Parathyroid adenoma (tissue), 2 donors: Measurements from ENCODE around the gene MSI2.

Experiments used
- H2AFZ ChIP-seq: fragments of 300-600 bp; sonication (generic); one replicate; pipeline ENCODE4 v1.7.0; 2017; ENCODE audit warnings: antibody characterized with exemption, mild to moderate bottlenecking
- H3K27ac ChIP-seq: fragments of 300-600 bp; sonication (generic); one replicate; pipeline ENCODE4 v1.7.0; 2017
- H3K27me3 ChIP-seq: fragments of 300-600 bp; sonication (generic); one replicate; pipeline ENCODE4 v1.7.0; 2017; ENCODE audit warnings: low read length; ENCODE audit not compliant: control insufficient read depth, insufficient read depth
- H3K36me3 ChIP-seq: fragments of 300-600 bp; sonication (generic); one replicate; pipeline ENCODE4 v1.7.0; 2017; ENCODE audit warnings: low read length; ENCODE audit not compliant: control insufficient read depth, insufficient read depth
- H3K4me1 ChIP-seq: fragments of 300-600 bp; sonication (generic); one replicate; pipeline ENCODE4 v1.7.0; 2017; ENCODE audit warnings: control low read depth
- H3K4me2 ChIP-seq: fragments of 300-600 bp; sonication (generic); one replicate; pipeline ENCODE4 v1.7.0; 2017; ENCODE audit warnings: low read length
- H3K4me3 ChIP-seq: fragments of 300-600 bp; sonication (generic); one replicate; pipeline ENCODE4 v1.7.0; 2017; ENCODE audit warnings: low read depth, low read length
- H3K79me2 ChIP-seq: fragments of 300-600 bp; sonication (generic); one replicate; pipeline ENCODE4 v1.7.0; 2017; ENCODE audit warnings: control low read depth
- H3K9ac ChIP-seq: fragments of 300-600 bp; sonication (generic); one replicate; pipeline ENCODE4 v1.7.0; 2017; ENCODE audit warnings: mild to moderate bottlenecking
- H3K9me3 ChIP-seq: fragments of 300-600 bp; sonication (generic); one replicate; pipeline ENCODE4 v1.7.0; 2017; ENCODE audit warnings: low read length; ENCODE audit not compliant: control insufficient read depth
- TF ChIP-seq, protein P1 (sequence below): fragments of 300-600 bp; sonication (generic); IDR thresholded peaks from one replicate; pipeline ENCODE4 v1.7.0; 2017; ENCODE audit warnings: antibody characterized with exemption, mild to moderate bottlenecking
- donor health status: primary hyperparathyroidism.

MSI2 gene

GRCh38 chr17:57549468-57549867, 293.1 kb downstream of the MSI2 start:
- Histone ChIP-seq H3K9ac (no peak overlapping the region), H3K4me3 (no peak overlapping the region), H3K4me2 (no peak overlapping the region), H2AFZ (no peak overlapping the region), H3K27ac (peak overlapping the region; percentile 98), H3K4me1 (peaks cover 79% of the 10 kb centered on the region), H3K9me3 (no peaks in the 10 kb centered on the region), H3K79me2 (peaks cover 64% of the 10 kb centered on the region), H3K36me3 (no peaks in the 10 kb centered on the region), H3K27me3 (no peaks in the 10 kb centered on the region)
- TF ChIP-seq, protein P1, sequence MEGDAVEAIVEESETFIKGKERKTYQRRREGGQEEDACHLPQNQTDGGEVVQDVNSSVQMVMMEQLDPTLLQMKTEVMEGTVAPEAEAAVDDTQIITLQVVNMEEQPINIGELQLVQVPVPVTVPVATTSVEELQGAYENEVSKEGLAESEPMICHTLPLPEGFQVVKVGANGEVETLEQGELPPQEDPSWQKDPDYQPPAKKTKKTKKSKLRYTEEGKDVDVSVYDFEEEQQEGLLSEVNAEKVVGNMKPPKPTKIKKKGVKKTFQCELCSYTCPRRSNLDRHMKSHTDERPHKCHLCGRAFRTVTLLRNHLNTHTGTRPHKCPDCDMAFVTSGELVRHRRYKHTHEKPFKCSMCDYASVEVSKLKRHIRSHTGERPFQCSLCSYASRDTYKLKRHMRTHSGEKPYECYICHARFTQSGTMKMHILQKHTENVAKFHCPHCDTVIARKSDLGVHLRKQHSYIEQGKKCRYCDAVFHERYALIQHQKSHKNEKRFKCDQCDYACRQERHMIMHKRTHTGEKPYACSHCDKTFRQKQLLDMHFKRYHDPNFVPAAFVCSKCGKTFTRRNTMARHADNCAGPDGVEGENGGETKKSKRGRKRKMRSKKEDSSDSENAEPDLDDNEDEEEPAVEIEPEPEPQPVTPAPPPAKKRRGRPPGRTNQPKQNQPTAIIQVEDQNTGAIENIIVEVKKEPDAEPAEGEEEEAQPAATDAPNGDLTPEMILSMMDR, result no peak

DNA sequence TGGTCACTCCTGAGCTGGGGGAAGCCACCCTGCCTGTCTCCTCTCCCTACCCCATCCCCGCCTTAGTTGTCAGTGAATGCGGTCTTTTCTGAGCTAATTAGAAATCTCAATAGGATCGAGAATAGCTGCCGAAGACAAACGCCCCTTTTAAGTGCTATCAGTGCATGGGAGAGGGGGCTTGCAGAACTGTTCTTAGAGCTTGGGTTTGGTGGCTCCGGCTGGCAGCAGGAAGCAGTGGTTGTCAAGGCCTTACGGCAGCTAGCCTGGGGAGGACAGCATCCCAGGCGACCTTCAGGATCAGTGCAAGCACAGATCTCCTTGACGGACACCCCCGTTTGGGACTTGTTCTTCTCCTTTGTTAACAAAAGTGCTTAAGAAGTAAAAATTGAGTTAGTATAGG, 293.7 kb downstream of the MSI2 start:
- TF ChIP-seq, protein P1, result no peak
- Histone ChIP-seq H3K4me2 (no peak overlapping the region), H3K79me2 (peaks cover 61% of the 10 kb centered on the region), H3K9me3 (no peaks in the 10 kb centered on the region), H3K36me3 (no peaks in the 10 kb centered on the region), H3K4me3 (no peak overlapping the region), H3K27me3 (no peaks in the 10 kb centered on the region), H3K27ac (peak overlapping the region; percentile 98), H2AFZ (no peak overlapping the region), H3K9ac (no peak overlapping the region), H3K4me1 (peaks cover 79% of the 10 kb centered on the region)

GRCh38 chr17:57550668-57551315, 294.5 kb downstream of the MSI2 start:
- Histone ChIP-seq H2AFZ (no peak overlapping the region), H3K4me3 (no peak overlapping the region), H3K9ac (no peak overlapping the region), H3K4me2 (no peak overlapping the region), H3K4me1 (peaks cover 80% of the 10 kb centered on the region), H3K27me3 (no peaks in the 10 kb centered on the region), H3K36me3 (no peaks in the 10 kb centered on the region), H3K27ac (peak overlapping the region; percentile 98), H3K9me3 (no peaks in the 10 kb centered on the region), H3K79me2 (peaks cover 54% of the 10 kb centered on the region)
- TF ChIP-seq, protein P1, result no peak

DNA sequence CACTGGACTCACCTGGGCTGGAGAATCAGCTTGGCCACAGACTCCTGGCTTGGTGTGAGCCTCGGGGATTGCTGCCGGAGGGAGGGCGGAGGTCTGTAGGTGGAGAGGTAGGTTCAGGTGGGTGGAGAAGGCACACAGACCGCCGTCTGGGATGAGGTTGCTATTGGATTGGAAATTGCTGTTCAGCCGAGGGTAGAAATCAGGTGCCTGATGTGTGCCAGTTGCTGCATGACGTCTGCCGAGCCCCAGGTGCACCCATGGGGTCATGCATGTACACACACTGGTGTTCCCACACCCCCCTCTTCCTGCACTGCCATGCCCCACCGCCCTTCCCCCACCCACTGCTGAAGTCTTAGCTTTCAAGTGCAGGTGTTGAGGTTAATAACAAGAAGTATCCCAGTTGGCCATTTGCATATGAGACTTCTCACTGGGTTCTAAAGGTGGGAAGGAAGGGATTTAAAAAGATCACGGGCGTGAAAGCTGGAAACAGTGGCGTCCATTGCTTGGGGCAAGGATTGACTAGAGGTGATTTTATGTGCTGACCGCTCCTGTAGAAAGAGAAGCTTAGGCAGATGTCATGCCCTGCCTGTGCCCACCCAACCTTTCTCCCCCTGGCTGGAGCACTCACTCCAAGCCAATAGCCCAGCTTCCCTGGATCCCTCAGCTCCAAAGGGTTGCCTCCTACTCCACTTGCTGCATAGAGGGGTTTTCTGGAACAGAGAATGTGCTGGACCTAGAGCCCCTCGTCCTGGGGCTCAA, 295.2 kb downstream of the MSI2 start:
- Histone ChIP-seq H3K9me3 (no peaks in the 10 kb centered on the region), H3K9ac (no peak overlapping the region), H3K4me2 (no peak overlapping the region)

More for the DNA sequence above, 295.2 kb downstream of the MSI2 start:
- Histone ChIP-seq H2AFZ (no peak overlapping the region), H3K4me3 (no peak overlapping the region), H3K79me2 (peaks cover 48% of the 10 kb centered on the region), H3K4me1 (peaks cover 78% of the 10 kb centered on the region), H3K27me3 (no peaks in the 10 kb centered on the region), H3K27ac (peak overlapping the region; percentile 98), H3K36me3 (no peaks in the 10 kb centered on the region)
- TF ChIP-seq, protein P1, result no peak
